ENCODE data around the gene PRIMA1.

Gene PRIMA1

DNA sequence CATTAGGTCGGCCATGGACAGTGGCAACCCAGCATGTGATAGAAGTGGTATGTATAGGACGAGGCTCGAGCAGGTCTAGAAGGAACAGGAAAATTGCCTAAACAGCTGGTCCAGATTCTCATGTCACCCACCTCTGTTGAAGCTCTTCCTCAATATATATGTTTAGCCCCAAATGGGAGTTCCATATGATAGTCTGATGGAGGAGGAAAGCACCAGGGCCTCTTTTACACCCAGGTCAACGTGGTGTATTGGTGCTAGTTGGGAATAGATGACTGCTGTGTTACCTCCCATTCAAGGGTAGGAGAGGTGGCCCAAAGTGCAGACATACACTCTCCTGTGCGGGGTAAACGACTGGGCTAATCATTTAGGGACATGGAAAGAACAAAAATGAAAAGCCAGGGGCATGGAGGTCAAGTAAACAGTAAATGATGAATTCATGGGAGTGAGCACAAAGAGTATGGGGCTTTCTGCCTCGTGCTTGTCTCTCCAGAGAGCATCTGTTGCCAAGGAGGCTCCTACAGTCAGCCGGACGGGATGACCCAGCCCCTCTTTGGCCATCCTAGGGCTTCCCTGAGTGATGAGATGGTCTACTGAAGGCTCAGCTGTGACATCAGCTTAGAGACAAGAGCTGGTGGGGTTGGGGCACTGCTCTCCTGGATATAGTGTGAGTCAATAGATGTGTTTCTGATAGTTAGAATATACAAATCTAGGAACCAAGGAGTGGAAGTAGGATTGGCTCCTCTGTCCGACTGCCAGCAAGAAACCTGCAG, 5.5 kb upstream of the PRIMA1 start:
- no peak for DNase-seq

DNA sequence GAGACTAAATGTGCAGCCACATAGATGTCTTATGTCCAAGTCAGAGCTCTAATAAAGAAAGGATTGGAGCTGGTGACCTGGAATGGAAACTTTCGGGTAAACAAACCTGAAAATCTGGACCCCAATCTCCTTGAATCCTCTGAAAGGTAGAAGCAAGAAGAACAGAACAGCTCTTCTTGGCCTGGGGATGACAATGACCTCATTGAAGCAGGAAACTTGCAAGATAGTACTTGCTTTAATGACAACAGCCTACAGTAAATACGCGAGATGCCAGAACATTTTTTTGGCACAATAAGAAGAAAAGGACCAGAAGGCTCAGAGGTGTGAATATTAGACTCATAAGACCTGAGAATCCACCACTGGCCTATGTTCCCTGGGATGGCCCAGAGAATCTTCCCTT, 4.1 kb upstream of the PRIMA1 start:
- no peak for DNase-seq

- DNase-seq: no peak
Observed at GRCh38 chr14:93790966-93791365, 2.7 kb upstream of the PRIMA1 start.

DNA sequence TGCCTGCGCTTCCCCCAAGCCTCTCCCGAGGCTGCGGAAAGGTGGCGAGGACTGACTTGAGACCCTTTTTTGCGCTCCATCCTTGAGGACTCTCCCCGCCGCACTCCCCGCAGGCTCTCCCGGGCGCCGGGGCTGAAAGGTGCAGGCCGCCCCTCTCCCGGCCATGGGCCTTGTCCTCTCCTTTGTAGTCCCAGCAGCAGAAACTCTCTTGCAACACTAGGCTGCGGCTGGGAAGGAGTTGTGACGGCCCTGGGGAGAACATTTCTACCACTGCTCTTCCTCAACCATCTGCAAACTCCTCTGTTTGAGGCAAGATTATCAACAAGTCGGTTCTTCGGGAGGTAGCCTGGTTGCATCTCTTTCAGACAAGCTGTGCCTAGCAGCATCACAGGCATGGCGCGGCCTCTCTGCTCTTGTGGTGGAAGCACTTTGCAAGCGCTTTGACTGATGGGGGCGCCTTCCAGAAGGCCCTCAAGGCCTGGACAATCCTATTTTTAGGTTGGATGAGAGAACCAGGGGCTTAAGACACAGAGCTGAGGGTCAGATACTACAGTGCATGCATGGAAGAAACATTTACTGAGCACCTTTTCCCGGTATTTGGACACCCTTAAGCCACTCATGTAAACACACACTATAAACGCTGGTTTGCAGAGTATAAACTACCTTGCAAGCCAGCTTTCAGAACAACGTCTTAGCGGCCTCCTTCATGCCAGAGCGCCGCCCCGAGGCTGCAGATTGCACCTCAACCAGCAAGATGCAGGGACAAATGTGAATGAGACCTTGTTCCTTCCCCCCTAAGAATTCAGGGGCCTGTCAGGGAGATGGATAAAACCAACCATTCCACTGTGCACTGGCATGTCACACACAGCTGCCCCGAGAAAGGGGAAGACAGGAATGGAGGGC, 1.2 kb upstream of the PRIMA1 start:
- no peak for DNase-seq

- DNase-seq: no peak
Observed at GRCh38 chr14:93788543-93789227, 400 bp upstream of the PRIMA1 start.

GRCh38 chr14:93787465-93788292, 606 bp downstream of the PRIMA1 start:
- DNase-seq: no peak

- DNase-seq: no peak
Observed at GRCh38 chr14:93785423-93785822, 2.9 kb downstream of the PRIMA1 start.

DNA sequence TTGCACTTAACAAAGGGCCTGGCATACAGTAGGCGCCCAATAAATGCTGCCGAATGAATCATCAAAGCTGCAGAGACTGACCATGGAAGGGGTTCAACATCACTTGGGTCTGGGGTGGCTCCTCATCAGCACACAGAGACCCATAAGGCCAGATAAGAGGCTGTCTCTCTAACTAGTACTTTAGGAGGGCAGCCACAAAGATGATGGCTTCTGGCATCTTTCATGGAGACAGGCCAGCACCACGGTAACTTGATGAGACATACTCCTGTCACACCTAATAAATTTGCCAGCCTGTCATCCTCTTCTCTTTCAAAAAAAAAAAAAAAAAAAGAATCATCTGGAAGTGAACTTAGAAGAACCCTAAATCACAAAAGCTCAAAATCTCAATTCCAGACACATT, 3.4 kb downstream of the PRIMA1 start:
- DNase-seq: no peak

DNA sequence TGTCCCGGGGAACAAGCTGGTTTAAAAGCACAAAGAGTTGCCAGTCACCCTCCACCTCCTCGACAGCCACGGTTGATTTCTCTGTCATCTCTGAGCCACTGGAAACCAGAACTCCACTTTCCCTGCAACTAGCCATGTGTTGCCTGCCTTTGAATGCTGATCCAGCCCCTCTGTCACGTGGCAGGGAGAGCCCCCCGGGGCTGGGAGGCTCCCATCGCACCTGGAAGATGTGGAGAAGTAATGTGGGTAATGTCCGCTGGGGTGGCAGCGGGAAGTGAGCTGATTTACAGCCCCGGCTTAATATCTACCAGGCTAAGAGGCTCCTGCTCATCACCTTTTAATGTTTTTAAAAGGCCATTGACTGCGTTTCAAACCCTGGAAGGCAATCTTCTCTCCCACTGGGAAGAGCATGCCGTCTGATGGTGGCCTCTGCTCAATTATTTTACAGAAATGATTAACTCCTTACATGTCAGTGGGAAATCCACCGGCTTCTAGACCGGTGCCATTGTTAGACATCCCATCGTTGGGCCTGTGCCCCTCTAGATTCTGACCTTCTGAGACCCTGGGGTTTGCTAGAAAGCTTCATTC, 7.4 kb downstream of the PRIMA1 start:
- DNase-seq: no peak

DNA sequence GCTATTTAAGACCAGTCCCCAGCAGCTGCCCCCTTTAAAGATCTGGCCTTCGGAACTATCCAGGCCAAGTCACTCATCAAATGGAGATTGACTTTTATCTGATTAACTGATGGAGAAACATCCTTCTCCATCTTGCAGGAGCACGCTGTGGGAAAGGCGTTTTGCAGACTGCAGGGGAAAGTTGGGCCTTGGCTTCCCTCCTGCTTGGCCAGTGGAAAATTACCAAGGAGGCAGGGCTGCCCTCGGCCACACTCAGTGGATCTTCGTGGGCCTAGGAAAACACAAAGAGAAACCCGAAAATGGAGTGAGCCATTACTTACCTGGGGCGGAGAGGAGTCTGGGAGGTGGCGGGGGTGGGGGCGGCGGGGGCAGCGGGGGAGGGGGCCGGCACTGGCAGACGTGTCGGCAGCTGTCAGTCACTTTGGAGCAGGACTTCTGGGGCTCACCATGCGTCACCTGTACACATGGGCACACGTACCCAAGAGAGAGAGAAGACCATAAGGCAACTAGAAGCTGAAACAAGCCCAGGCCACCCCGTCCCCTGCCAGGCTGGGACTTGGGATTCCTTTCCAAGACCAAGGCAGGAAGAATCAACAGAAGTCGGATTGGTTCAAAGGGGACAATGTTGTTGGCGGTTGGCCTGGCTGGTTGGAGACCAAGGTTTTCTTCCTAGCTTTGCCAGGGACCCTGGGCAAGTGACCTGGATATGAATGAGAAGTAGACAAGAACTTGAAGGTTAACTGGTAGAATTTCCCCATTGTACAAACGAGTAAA, 9.2 kb downstream of the PRIMA1 start:
- no peak for DNase-seq

GRCh38 chr14:93778453-93778852, 9.8 kb downstream of the PRIMA1 start:
- no peak for DNase-seq

- DNase-seq: no peak
Observed at GRCh38 chr14:93775744-93776143, 12.5 kb downstream of the PRIMA1 start.

DNA sequence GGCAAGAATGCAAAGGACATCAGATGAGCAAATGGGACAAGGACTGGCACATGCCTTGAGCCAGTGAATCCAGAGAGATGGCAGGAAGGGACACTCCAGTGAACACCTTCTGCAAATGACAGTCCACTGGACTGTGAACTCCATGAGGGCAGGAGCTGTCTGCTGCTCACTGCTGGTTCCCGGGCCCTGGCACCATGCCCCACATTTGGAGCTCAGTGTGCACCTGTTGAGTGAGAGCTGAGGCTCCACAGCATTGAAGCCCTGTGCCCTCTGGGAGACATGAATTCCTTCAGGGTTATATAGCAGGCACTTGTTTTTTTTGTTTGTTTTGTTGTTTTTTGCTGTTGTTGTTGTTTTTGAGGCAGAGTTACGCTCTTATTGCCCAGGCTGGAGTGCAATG, 13.1 kb downstream of the PRIMA1 start:
- DNase-seq: no peak

DNA sequence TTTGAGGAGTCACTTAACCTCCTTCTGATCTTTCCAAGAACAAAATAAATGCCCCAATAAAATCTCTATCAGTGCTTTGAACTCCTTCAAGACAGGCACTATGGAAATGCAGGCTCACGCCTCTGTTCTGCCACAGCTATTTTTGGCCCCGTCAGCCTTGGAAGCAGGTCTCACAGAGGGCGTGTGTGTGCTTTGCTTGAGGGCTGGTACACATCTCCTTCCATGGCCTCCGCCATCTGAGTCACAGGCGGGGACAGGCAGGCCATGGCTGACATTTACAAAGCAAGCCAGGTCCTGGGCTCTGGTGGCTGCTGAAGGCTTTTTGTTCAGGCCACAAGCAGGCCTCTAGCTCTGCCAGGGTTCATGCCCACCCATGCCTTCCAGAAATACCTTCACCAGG, 16.0 kb downstream of the PRIMA1 start:
- no peak for DNase-seq

DNA sequence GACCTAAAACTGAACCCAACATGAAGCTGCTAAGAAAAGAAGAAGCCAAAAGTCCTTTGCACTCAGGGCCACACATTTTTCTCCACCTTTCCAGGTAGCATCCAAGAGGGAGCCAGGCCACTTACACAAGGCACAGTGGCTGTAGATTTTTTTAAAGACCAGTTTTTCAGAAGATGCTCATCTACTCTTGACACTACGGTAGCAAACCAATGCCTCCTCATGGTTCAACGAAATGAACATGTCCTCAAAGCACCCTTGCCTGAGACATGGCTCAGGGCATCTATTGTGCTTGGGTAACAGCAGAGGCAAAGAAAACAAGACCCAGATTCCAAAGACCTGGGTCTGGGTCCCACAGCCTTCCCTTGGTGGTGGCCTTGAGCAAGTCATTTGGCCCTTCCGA, 22.3 kb downstream of the PRIMA1 start:
- DNase-seq: no peak

DNA sequence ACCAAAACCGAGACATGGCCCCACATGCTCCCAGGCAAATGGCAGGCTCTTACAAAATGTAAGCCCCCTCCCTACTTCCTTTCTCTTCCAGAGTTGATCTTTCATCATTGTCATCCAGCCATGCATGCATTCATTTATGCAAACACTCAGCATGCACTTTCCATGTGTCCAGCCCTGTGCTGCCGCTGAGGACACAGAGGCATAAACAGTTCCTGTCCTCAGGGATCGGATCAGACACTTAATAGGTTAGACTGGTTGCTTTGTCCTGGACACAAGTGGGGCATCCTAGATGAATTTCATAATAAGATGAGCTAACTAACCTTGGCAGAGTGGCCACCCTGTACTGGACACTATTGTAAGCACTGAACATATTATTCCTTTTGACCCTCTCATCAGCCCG, 23.1 kb downstream of the PRIMA1 start:
- DNase-seq: no peak

GRCh38 chr14:93764211-93764659, 24.1 kb downstream of the PRIMA1 start:
- no peak for DNase-seq

DNA sequence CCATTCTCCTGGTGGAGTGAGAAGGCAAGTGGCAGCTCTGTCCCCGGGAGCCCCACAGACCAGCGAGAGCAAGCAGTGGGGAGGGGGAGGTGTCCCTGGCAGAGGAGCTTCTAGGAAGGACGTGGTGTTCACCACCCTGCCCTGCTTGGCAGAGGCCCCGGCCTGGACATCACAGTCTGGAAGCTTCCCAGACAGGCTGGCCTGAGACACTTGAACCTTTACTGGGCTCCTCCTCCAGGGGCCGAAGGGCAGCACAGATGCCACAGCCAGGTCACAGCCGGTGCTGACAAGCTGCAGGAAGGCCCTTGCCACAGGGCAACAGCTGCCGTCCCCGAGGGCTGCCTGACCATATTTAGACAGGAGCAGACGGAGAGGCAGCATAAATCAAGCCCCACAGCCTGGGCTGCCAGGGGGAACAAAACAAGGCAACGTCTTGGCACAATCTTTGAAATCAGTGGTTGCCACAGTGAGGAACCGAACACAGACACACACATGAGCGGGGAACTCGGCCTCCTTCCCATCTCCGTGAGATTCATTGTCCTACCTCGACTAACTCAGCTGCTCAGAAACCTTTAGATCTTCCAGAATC, 28.5 kb downstream of the PRIMA1 start:
- DNase-seq: no peak

- DNase-seq: no peak
Observed at GRCh38 chr14:93757206-93757605, 31.1 kb downstream of the PRIMA1 start.

- no peak for DNase-seq
Observed at GRCh38 chr14:93753647-93754046, 34.6 kb downstream of the PRIMA1 start.

DNA sequence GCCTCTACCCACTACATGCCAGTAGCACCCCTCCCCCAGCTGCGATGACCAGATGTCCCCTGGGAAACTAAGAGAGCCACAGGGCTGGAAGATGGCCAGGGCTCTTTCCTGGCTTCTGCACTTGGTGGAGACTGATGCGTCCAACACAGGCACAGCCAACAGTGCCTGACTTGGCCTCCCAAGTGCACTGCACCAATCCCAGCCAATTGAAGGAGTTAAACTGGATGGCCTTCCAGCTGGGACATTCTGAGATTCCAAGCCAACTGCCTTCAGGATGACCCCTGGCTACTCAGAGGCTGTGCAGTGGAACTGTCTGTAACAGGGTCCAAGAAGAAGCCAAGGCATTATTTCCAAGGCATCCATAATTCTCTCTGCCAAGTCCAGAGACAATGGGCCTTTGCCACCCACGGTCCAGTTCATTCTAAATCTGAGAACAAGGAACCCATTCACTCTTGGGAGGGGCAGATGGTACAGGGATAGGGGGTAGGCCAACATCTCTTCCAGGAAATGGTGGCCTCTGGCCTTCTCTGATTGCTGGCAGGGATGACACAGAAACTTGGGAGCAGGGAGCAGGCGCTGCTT, 35.2 kb downstream of the PRIMA1 start:
- no peak for DNase-seq

Data from OCI-M1 (cell line).